ENCODE data around the gene CATSPER3.

DNA sequence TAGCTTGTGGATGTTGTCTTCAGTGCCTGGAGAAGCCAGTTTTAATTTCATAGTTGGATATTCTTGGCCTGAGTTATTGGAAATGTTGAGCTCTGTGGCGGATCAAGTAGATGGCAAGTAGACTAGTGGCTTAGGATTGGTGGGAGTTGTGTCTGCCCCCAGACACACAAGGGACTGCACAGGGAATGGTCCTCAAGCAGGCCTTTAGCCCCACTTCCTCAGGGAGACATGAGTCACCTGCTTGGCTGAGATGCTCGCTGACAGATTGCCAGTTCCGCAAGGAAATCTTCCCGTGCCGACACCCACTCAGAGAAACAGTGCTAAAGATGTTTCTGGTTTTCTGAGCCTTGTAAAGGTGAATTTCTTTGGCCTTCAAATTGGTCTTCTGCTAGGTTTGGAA is 18.8 kb upstream of the CATSPER3 start:
- TF ChIP-seq, protein P1, sequence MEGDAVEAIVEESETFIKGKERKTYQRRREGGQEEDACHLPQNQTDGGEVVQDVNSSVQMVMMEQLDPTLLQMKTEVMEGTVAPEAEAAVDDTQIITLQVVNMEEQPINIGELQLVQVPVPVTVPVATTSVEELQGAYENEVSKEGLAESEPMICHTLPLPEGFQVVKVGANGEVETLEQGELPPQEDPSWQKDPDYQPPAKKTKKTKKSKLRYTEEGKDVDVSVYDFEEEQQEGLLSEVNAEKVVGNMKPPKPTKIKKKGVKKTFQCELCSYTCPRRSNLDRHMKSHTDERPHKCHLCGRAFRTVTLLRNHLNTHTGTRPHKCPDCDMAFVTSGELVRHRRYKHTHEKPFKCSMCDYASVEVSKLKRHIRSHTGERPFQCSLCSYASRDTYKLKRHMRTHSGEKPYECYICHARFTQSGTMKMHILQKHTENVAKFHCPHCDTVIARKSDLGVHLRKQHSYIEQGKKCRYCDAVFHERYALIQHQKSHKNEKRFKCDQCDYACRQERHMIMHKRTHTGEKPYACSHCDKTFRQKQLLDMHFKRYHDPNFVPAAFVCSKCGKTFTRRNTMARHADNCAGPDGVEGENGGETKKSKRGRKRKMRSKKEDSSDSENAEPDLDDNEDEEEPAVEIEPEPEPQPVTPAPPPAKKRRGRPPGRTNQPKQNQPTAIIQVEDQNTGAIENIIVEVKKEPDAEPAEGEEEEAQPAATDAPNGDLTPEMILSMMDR (IDR thresholded peaks at IDR 0.05; ENCODE audit: insufficient read depth, low read length) = no peak
- TF ChIP-seq POLR2AphosphoS5 (IDR thresholded peaks at IDR 0.05; ENCODE audit: low read depth) (no peak), GABPA (IDR thresholded peaks at IDR 0.05; ENCODE audit: low read depth) (no peak)
- TF ChIP-seq, protein P2, sequence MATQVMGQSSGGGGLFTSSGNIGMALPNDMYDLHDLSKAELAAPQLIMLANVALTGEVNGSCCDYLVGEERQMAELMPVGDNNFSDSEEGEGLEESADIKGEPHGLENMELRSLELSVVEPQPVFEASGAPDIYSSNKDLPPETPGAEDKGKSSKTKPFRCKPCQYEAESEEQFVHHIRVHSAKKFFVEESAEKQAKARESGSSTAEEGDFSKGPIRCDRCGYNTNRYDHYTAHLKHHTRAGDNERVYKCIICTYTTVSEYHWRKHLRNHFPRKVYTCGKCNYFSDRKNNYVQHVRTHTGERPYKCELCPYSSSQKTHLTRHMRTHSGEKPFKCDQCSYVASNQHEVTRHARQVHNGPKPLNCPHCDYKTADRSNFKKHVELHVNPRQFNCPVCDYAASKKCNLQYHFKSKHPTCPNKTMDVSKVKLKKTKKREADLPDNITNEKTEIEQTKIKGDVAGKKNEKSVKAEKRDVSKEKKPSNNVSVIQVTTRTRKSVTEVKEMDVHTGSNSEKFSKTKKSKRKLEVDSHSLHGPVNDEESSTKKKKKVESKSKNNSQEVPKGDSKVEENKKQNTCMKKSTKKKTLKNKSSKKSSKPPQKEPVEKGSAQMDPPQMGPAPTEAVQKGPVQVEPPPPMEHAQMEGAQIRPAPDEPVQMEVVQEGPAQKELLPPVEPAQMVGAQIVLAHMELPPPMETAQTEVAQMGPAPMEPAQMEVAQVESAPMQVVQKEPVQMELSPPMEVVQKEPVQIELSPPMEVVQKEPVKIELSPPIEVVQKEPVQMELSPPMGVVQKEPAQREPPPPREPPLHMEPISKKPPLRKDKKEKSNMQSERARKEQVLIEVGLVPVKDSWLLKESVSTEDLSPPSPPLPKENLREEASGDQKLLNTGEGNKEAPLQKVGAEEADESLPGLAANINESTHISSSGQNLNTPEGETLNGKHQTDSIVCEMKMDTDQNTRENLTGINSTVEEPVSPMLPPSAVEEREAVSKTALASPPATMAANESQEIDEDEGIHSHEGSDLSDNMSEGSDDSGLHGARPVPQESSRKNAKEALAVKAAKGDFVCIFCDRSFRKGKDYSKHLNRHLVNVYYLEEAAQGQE (IDR thresholded peaks at IDR 0.05; ENCODE audit: insufficient replicate concordance, low read depth) = no peak
